Measurements from ENCODE around the gene ACTN2. TPM values are rescaled to one million over a fixed set of nuclear protein-coding genes. Genes with fewer than 3 reads are reported as not detected.

ACTN2 gene
- total and polyA plus RNA-seq, 2 donors (not counting 3 experiments of a cell fraction or from before 2014, with no cell fraction given), result 0.22 to 0.55 TPM

GRCh38 chr1:236760986-236761385 lies 74.7 kb downstream of the ACTN2 start:
- no peak for TF ChIP-seq POLR2A (IDR thresholded peaks at IDR 0.05; ENCODE audit: low read depth, low read length)
- no peak for TF ChIP-seq EZH2 (IDR thresholded peaks at IDR 0.05; ENCODE audit: borderline replicate concordance, low read depth, low read length, severe bottlenecking)
- no peak for TF ChIP-seq MAX (IDR thresholded peaks at IDR 0.05; ENCODE audit: insufficient read depth, insufficient read length)
- no peak for TF ChIP-seq MYC (IDR thresholded peaks at IDR 0.05; ENCODE audit: low read depth, low read length)
- POLR2A ChIA-PET, result no interaction called here
- no peaks in the 10 kb centered on the region for H3K4me1 ChIP-seq (ENCODE audit: control insufficient read depth, extremely low read depth, insufficient read depth, low read length)
- no TSS peak for BruUV-seq (replicated peaks)
- H3K9me1 ChIP-seq (replicated peaks; ENCODE audit: control insufficient read depth, extremely low read depth, insufficient read depth, low read length), result no peaks in the 10 kb centered on the region
- dilution Hi-C loops (cut with MboI; ENCODE audit: extremely low pct_ligation_motif_present, low sequenced_read_pairs), result no loop called here
- intact Hi-C loops (cut with micrococcal nuclease), result no loop called here
- H3K27me3 ChIP-seq (ENCODE audit: control insufficient read depth in 2 of 2, insufficient read depth in 2 of 2, low read length in 2 of 2), result no peaks in the 10 kb centered on the region
- H3K36me3 ChIP-seq (ENCODE audit: control insufficient read depth in 2 of 2, extremely low read depth in 1 of 2, insufficient read depth in 2 of 2, low read length in 2 of 2), result no peaks in the 10 kb centered on the region
- CTCF ChIA-PET, result interaction anchor here (1.8 to 3.9 kb wide), 8 partner anchors 10 to 801 kb away, joined by 5 to 32 read pairs (median 20); partner anchors contain the start of gene MTR
- DNase-seq (ENCODE audit: low read depth, low spot score), result no peak
- H3K4me2 ChIP-seq (ENCODE audit: insufficient read depth, low read length), result no peak overlapping the region
- H3K4me3 ChIP-seq (replicated peaks in 1 of 3; ENCODE audit: insufficient read depth in 1 of 3, low read depth in 1 of 3, low read length in 3 of 3), result no peak overlapping the region
- FAIRE-seq, result no peak
- H3K9ac ChIP-seq (replicated peaks; ENCODE audit: extremely low read depth, insufficient read depth, low read length), result no peak overlapping the region
- H2AFZ ChIP-seq (ENCODE audit: low read depth, low read length), result no peak overlapping the region
- no peaks in the 10 kb centered on the region for H4K20me1 ChIP-seq (replicated peaks; ENCODE audit: control insufficient read depth, extremely low read depth, insufficient read depth, low read length)
- H3K27ac ChIP-seq (ENCODE audit: insufficient read depth, low read depth, low read length), result no peak overlapping the region
- no peaks in the 10 kb centered on the region for H3K9me3 ChIP-seq (replicated peaks; ENCODE audit: control insufficient read depth, insufficient read depth, low read length)
- no peaks in the 10 kb centered on the region for H3K79me2 ChIP-seq (ENCODE audit: control insufficient read depth, insufficient read depth, low read length)

DNA sequence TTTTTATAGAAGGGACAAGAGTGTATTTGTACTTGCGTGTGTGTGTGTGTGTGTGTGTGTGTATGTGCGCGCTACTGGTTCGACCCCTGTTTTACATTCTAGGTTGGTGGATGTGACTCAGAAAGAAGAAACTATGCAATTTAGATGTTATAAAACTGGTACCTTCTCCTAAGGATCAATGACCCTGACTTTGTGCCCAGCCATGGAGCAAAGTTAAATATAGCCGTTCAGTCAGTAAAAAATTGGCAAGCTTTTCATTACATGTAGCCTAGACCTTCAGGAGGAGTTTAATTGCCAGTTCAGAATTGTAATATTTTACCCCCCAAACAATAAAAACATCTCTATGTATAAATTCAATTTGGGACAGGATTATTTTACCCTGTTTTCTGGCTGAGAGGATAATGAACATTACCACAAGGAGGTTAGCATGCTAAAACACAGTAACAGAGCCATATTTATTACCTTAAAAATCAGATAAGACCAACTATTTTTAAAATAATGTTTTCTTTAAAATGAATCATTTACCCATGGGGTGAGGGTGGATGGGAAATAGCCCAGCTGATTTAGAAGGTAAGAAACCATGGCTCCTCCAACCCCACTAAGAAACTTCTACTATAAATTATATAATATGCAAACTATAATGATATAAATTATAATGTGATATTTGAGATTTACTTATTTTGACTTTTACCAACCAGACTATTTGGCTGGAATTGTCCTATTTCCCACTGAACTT lies 75.3 kb downstream of the ACTN2 start:
- Histone ChIP-seq H3K4me1 (ENCODE audit: control insufficient read depth, extremely low read depth, insufficient read depth, low read length) (no peaks in the 10 kb centered on the region), H3K4me3 (replicated peaks in 1 of 3; ENCODE audit: insufficient read depth in 1 of 3, low read depth in 1 of 3, low read length in 3 of 3) (no peak overlapping the region), H3K9me1 (replicated peaks; ENCODE audit: control insufficient read depth, extremely low read depth, insufficient read depth, low read length) (no peaks in the 10 kb centered on the region), H3K27me3 (ENCODE audit: control insufficient read depth in 2 of 2, insufficient read depth in 2 of 2, low read length in 2 of 2) (no peaks in the 10 kb centered on the region), H3K27ac (ENCODE audit: insufficient read depth, low read depth, low read length) (no peak overlapping the region), H3K4me2 (ENCODE audit: insufficient read depth, low read length) (no peak overlapping the region), H2AFZ (ENCODE audit: low read depth, low read length) (no peak overlapping the region), H3K79me2 (ENCODE audit: control insufficient read depth, insufficient read depth, low read length) (no peaks in the 10 kb centered on the region), H3K9ac (replicated peaks; ENCODE audit: extremely low read depth, insufficient read depth, low read length) (no peak overlapping the region), H3K9me3 (replicated peaks; ENCODE audit: control insufficient read depth, insufficient read depth, low read length) (no peaks in the 10 kb centered on the region), H4K20me1 (replicated peaks; ENCODE audit: control insufficient read depth, extremely low read depth, insufficient read depth, low read length) (no peaks in the 10 kb centered on the region), H3K36me3 (ENCODE audit: control insufficient read depth in 2 of 2, extremely low read depth in 1 of 2, insufficient read depth in 2 of 2, low read length in 2 of 2) (no peaks in the 10 kb centered on the region)
- ChIA-PET POLR2A (no interaction called here), CTCF (interaction anchor here (1.0 kb wide), 1 partner anchor 8 kb away, joined by 3 read pairs; no protein-coding TSS in a partner anchor)
- dilution Hi-C loops (cut with MboI; ENCODE audit: extremely low pct_ligation_motif_present, low sequenced_read_pairs) (no loop called here), intact Hi-C loops (cut with micrococcal nuclease) (no loop called here)
- DNase-seq (ENCODE audit: low read depth, low spot score) (no peak), FAIRE-seq (no peak)
- no TSS peak for BruUV-seq (replicated peaks)
- TF ChIP-seq POLR2AphosphoS5 (IDR thresholded peaks at IDR 0.05; ENCODE audit: insufficient read depth, low read depth, low read length) (no peak), GATA2 (IDR thresholded peaks at IDR 0.05; ENCODE audit: insufficient read depth, insufficient read length, low read depth, low read length) (no peak), EZH2 (IDR thresholded peaks at IDR 0.05; ENCODE audit: borderline replicate concordance, low read depth, low read length, severe bottlenecking) (no peak), JUN (IDR thresholded peaks at IDR 0.05; ENCODE audit: borderline replicate concordance, insufficient read depth, insufficient read length, low read depth) (no peak), CTCF (IDR thresholded peaks at IDR 0.05; ENCODE audit: extremely low read depth in 1 of 2, insufficient read depth in 1 of 2, low read depth in 1 of 2, low read length in 2 of 2) (no peak), MYC (IDR thresholded peaks at IDR 0.05; ENCODE audit: low read depth, low read length) (no peak), MAX (IDR thresholded peaks at IDR 0.05; ENCODE audit: insufficient read depth, insufficient read length) (no peak), POLR2A (IDR thresholded peaks at IDR 0.05; ENCODE audit: low read depth, low read length) (no peak), FOS (IDR thresholded peaks at IDR 0.05; ENCODE audit: borderline replicate concordance, insufficient read depth, low read length) (no peak)

All from endothelial cell of umbilical vein (primary cell).